Activated naive CD8-positive, alpha-beta T cell (primary cell): ENCODE data around the gene EHD3.

Experiments used
- H3K27ac Mint-ChIP-seq: one replicate; pipeline ENCODE4 v1.8.0; 2021; ENCODE audit warnings: mixed read lengths
- H3K27me3 Mint-ChIP-seq: one replicate; pipeline ENCODE4 v1.8.0; 2021; ENCODE audit warnings: mixed read lengths
- H3K36me3 Mint-ChIP-seq: one replicate; pipeline ENCODE4 v1.8.0; 2021; ENCODE audit warnings: mixed read lengths
- H3K4me1 Mint-ChIP-seq: one replicate; pipeline ENCODE4 v1.8.0; 2021; ENCODE audit warnings: low read depth, mixed read lengths
- H3K4me3 Mint-ChIP-seq: one replicate; pipeline ENCODE4 v1.8.0; 2021; ENCODE audit warnings: mild to moderate bottlenecking, mixed read lengths
- H3K9me3 Mint-ChIP-seq: one replicate; pipeline ENCODE4 v1.8.0; 2021; ENCODE audit warnings: low read depth, mixed read lengths

EHD3 gene

GRCh38 chr2:31299547-31299946 lies 65.6 kb downstream of the EHD3 start:
- Mint-ChIP-seq H3K27me3 (no peaks in the 10 kb centered on the region), H3K4me3 (no peak overlapping the region), H3K9me3 (no peaks in the 10 kb centered on the region), H3K27ac (peak overlapping the region; percentile 7), H3K36me3 (no peaks in the 10 kb centered on the region), H3K4me1 (peaks cover 3% of the 10 kb centered on the region)

DNA sequence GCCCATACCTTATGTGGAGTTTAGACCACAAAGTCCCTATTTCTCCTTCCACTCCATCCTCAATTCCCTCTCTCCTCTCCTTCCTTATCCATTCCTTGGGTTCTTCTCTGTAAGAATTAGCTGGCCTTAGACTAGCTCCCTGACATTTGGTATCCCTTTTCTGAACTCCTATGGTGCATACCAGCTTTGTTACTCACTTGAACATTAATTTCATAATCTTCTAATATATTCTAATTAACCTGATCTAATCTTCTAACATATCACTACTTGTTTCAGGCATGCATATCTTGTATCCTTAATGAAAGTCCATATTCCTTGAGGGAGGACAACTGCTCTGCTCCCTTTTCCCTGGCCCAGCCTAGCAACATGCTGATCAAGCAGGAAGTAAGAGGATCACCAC lies 66.4 kb downstream of the EHD3 start:
- Mint-ChIP-seq H3K9me3 (no peaks in the 10 kb centered on the region), H3K27ac (no peak overlapping the region), H3K4me1 (peaks cover 3% of the 10 kb centered on the region), H3K36me3 (no peaks in the 10 kb centered on the region), H3K4me3 (no peak overlapping the region), H3K27me3 (no peaks in the 10 kb centered on the region)

DNA sequence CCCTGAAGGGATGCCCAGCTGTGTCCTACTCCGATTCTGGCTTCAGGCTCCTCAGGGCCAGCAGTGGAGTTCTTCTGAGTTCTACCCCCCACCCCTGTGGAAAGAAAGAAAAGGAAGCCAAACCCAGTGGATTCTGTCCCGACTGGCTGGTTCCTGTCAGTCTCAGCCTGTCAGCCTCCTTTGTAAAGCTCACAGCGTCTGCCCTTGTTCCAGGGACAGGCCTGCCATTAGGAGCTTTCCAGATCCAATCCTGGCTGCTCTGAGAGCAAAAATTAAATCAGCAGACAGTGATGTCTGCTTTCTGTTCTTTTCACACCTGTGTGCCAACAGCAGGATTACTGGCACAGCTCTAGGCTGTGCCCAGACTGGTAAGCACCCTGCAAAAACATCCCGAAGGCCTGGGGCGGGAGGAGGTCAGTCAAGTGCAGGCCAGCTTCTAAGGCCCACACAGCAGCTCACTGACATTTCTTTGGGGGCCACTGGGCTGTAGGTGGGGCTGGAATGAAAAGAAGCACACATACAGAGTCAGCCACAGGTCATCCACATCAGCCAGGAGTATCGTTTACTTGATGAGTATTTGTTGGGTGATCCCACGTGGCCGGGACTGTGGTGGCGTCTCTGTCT lies 69.1 kb downstream of the EHD3 start:
- Mint-ChIP-seq H3K27me3 (no peaks in the 10 kb centered on the region), H3K4me1 (no peaks in the 10 kb centered on the region), H3K4me3 (no peak overlapping the region), H3K27ac (no peak overlapping the region), H3K9me3 (no peaks in the 10 kb centered on the region), H3K36me3 (no peaks in the 10 kb centered on the region)

DNA sequence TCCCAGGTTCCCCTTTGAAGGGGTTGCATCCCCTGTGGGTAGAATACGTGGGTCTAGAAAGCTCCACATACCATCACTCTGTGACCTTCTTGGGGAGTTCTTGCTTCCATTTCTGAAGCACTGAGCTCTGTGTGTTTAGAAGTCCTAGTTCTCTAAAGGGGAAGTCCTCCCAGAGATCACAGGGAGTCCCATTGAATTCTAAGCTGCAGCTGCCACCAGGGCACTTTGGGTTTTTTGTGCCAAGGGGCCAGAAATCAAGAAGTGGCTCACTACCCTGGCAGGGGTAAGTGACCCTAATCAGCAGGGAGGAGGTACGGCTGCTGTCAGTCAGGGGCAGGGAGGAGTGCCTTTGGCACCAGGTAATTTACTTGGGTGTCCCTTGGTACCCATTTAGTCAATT lies 70.9 kb downstream of the EHD3 start:
- Mint-ChIP-seq H3K4me3 (no peak overlapping the region), H3K9me3 (no peaks in the 10 kb centered on the region), H3K4me1 (no peaks in the 10 kb centered on the region), H3K27me3 (no peaks in the 10 kb centered on the region), H3K36me3 (no peaks in the 10 kb centered on the region), H3K27ac (no peak overlapping the region)

DNA sequence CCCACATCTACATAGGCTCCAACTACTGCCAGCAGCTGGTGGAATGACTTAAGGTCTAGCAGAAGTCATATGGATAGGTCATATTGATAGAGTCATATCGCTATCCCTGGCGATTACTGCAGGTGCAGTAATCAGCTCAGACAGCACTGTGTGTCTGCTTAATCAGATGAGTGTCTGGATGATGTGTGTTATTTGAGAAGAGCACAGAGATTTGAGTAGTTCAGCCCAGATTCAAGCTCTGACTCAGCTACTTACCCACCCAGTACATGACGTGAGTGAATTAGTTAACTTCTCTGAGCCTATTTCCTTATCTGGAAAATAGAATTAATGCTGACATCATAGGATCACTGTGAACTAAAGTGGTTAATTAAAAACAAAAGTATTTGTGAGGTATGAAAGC lies 78.9 kb downstream of the EHD3 start:
- Mint-ChIP-seq H3K27ac (no peak overlapping the region), H3K36me3 (no peaks in the 10 kb centered on the region), H3K9me3 (no peaks in the 10 kb centered on the region), H3K27me3 (peaks cover 3% of the 10 kb centered on the region), H3K4me1 (peaks cover 12% of the 10 kb centered on the region), H3K4me3 (no peak overlapping the region)

DNA sequence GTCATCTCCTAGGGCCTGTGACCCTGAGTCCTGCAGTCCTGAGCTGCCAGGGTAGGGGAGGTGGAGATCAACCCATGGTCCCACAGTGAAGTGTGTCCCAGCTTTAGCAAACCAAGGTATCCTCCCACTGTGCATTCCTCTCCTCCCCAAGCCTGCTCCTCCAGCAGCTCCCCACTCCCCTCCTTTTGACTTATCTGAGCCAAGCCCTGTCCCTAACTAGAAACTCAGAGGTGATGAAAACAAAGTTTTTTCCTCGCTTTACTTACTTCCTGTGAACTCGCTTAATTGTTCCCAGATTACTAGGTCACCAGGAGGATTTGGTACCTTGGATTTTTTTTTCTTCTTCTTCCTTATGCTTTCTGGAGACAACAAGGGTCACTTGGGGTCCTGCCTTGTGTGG lies 80.8 kb downstream of the EHD3 start:
- no peaks in the 10 kb centered on the region for H3K9me3 Mint-ChIP-seq
- H3K4me3 Mint-ChIP-seq, result no peak overlapping the region
- H3K36me3 Mint-ChIP-seq, result no peaks in the 10 kb centered on the region
- H3K27me3 Mint-ChIP-seq, result peaks cover 3% of the 10 kb centered on the region
- H3K4me1 Mint-ChIP-seq, result peaks cover 31% of the 10 kb centered on the region
- no peak overlapping the region for H3K27ac Mint-ChIP-seq

DNA sequence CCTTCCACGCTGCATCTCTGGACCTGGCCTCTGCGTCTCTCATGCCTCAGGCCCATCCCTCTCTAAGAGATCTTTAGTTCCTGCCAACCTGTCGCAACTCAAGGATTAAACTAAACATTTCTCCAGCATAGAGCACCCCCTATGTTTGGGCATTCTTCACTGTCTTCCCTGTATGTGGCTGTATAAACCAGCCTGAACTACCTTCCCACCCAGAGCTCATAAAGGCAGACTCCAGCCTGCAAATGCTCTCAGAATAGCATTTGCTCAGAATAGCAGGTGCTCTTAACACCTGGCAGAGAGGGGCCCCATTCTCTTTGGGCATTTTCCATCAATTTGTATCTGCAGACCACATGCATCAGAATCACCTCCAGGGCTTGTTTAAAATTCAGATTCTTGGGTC lies 83.4 kb downstream of the EHD3 start:
- Mint-ChIP-seq H3K27me3 (no peaks in the 10 kb centered on the region), H3K4me1 (peaks cover 42% of the 10 kb centered on the region), H3K4me3 (no peak overlapping the region), H3K9me3 (no peaks in the 10 kb centered on the region), H3K27ac (no peak overlapping the region), H3K36me3 (no peaks in the 10 kb centered on the region)

DNA sequence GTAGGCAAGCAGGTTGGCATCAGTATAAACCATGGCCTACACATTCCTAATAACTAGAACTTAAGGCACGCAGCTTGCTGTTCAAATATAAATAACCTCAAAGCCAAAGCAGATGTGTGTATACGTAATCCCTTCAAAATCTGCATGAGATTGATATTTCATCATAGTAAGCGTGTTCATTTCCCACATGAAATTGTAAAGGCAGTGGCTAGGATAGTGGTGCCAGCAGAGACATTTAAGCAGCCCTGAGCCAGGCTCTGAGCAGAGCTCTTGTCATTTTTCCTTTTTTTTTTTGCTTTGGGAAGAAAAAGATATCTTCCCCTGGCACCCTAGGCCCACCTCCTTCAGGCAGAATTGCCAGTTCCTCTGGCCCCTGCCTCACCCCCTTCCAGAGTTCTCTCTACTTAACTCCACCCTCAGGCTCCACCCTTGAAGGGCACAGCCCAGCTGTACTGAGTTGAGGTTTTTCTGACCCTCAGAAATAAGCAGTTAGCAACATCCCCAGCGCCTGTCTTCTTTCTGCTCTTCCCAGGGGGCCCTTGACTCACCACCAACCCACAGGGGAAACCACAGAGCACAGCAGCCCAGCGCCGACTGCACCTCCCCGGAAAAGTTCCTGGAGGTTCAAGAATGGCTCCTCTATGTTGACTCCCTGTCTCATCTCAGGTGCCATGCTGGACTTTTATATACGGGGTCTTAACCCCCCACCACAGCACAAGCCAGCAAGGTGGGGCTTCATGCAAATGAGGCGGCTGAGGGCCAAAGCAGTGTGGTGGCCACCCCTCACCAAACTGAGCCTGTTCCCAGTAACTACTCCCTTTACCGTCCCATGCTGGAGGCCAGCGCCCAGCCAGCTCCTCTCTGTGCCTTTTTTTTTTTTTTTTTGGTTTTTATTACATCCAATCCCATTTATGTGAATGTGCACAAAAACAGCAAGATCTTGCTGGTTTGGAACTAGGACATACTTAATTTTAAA lies 84.7 kb downstream of the EHD3 start:
- H3K36me3 Mint-ChIP-seq, result no peaks in the 10 kb centered on the region
- no peaks in the 10 kb centered on the region for H3K9me3 Mint-ChIP-seq
- H3K4me3 Mint-ChIP-seq, result peak overlapping the region; percentile 36
- peaks cover 54% of the 10 kb centered on the region for H3K4me1 Mint-ChIP-seq
- H3K27me3 Mint-ChIP-seq, result no peaks in the 10 kb centered on the region
- H3K27ac Mint-ChIP-seq, result peak overlapping the region; percentile 13
